HG03139 (cell line): Measurements from ENCODE around the gene HUS1.
"Not testable (repeated sequence)": the region's sequence is repeated elsewhere in the genome, so short reads cannot be mapped to it uniquely, and the experiment has no call there.

Source experiments
- ATAC-seq: cut with Tn5 transposase; IDR thresholded peaks from one replicate; pipeline ENCODE4 v1.9.1; 2021; ENCODE audit not compliant: unreplicated experiment

Gene HUS1

DNA sequence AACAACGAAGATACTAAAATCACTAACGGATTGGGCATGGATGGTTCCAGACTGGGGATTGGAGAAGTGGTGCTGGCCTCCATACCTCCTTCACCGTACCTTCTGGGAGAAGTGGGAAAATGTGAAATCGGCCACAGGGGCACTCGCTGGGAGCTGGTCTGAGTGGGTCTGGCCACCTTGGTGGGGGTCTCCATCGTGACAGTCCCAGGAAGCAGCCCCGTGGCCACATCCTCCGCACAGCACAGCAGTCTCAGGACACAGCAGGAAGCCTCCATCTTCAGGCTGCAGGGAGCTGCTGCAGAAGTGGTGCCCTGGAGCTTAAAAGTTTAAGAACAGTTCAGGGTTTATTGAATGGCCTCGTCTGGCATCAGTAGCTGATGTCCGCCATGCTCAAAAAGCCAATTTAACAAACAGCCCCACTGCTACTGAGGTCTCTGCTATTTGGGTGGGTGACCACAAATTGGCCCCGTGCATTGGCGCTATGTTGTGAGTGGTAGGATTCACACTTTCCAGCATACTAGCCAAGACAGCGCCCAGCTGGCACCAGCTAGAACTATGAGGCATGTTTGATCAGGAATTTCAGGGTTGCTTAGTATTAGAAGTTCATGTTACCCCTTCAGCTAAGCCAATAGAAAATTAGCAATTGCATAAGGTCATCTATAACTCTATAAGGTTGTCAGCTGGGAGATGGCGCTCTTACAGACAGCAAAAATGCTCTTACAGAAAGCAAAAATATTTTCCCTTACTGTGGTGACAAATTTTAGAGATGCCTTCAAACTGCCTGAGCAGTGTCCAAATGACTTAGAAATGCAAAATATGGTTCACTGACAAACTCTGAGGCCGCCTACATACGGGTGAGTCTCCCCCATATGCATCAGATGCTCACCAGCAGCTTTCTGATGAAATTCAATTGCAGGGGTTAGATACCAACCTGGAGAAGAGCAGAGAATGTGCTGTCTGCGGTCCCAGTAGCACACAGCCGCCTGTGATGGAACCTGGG lies 48.1 kb downstream of the HUS1 start:
- no peak for ATAC-seq

DNA sequence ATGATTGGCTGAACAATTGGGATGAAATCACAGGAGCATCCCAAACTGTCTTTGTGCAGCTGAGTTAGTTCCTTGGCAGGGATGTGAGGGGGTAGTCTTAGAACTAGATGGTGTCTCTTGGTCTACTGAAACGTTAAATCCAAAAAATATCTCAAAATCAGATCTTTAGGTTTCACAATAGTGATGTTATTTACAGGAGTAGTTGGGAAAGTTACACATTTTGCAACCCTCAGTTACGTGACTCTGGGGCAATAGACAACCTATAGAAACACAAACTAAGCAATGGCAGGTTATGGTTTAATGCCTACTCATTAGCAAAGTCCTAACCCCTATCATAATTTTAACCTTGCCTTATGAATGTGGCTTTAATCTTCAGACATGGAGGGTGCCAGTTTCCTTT lies 55.1 kb downstream of the HUS1 start:
- ATAC-seq: no peak

DNA sequence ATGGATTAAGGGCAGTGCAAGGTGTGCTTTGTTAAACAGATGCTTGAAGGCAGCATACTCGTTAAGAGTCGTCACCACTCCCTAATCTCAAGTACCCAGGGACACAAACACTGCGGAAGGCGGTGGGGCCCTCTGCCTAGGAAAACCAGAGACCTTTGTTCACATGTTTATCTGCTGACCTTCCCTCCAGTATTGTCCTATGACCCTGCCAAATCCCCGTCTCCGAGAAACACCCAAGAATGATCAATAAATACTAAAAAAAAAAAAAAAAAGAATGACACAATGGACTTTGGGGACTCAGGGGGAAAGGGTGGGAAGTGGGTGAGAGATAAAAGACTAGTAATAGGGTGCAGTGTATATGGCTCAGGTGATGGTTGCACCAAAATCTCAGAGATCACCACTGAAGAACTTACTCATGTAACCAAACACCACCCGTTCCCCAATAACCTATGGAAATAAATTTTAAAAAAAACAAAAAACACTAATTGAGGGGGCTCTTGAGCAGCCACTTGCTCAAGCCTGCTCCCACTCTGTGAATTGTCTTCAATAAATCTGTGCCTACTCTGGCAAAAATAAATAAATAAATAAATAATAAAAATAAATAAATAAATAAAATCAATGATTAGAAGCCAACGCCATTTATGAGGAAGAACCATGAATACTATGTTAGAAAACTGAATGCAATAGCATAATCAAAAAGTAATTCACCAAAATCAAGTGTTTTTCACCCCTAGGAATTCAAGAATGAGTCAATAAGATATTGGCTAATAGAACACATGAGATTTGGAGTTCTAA lies 56.1 kb downstream of the HUS1 start:
- ATAC-seq: not testable (repeated sequence)

DNA sequence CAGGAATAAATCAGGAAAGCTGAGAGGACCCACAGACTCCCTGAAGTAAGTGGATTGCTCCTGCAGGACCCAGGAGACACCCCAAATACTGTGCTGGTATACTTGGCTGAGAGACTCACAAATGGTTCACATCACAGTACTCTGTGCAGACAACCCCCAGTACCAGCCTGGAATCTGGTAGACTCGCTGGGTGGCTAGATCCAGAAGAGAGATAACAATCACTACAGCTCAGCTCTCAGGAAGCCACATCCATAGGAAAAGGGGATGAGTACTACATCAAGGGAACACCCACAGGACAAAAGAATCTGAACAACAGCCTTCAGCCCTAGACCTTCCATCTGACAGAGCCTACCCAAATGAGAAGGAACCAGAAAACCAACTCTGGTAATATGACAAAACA lies 62.9 kb downstream of the HUS1 start:
- ATAC-seq: not testable (repeated sequence)

DNA sequence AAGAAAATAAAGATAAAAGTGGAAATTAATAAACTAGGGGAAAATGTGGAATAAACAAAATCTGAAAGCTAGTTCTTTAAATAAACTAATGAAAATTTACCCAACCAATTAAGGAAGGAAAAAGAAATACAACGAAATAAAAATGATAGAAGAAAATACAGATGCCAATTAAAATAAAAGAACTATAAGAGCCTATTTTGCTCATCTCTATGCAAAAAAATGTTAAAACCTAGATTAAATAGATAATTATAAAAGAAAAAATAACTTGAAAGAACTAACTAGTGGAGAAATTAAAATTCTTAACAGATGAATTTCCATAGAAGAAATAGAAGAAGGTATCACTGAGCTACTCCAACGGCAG lies 63.8 kb downstream of the HUS1 start:
- no peak for ATAC-seq

DNA sequence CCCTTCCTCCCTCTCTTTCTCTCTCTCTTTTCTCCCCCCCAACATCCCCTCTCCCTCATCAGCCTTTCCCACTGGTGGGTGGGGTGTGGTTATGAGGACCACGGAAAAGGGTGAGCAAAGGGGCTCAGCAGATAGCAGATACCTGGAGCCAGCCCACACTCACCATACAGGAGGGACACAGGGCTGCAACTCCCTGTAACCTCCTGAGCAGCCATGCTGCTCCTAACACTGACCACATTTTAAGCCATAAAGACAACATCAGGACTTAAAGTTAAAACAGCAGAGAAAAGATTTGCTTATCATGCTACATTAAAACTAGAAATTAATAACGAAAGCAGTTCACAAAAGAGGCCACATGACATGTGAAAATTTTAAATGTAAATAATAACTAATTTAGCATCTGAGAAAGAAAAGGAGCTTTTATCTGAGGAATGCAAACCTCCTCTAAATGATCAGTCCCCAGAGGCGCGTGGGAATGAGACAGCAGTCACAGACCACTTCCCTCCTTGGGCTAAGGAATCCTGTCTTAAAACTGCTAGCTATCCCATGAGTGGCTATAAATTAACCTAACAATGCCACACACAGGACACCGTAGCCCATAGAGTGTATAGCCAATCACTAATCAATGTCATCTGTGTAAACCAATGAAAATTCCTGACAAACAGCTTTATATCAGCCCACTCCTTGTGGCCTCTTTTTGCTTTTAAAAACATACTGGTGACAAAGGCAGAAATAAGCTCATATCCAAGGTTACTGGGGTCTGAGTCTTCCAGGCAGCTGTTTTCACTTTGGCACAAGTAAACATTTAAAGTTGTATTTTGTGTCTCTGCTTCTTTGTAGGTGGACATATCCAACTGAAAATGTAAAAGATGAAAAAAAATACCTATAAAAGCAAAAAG lies 64.4 kb downstream of the HUS1 start:
- no peak for ATAC-seq
